ENCODE data around the gene PKNOX1.

DNA sequence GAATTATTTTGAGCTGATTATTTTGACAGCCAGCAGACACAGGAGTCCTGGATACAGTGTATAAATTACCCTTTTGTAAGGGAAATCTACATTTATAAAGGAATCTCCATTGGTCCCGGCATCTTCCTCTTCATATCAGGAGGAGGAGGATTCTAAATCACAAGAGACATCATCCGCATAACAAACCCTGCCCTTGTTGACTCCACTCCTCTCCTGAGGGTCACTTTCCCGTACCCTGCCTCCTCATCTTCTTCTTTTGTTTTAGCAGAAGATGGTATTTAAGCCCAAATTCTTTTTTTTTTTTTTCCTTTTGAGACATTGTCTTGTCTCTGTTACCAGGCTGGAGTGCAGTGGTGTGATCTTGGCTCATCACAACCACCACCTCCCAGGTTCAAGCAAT lies 14.6 kb upstream of the PKNOX1 start:
- TF ChIP-seq, protein P1, sequence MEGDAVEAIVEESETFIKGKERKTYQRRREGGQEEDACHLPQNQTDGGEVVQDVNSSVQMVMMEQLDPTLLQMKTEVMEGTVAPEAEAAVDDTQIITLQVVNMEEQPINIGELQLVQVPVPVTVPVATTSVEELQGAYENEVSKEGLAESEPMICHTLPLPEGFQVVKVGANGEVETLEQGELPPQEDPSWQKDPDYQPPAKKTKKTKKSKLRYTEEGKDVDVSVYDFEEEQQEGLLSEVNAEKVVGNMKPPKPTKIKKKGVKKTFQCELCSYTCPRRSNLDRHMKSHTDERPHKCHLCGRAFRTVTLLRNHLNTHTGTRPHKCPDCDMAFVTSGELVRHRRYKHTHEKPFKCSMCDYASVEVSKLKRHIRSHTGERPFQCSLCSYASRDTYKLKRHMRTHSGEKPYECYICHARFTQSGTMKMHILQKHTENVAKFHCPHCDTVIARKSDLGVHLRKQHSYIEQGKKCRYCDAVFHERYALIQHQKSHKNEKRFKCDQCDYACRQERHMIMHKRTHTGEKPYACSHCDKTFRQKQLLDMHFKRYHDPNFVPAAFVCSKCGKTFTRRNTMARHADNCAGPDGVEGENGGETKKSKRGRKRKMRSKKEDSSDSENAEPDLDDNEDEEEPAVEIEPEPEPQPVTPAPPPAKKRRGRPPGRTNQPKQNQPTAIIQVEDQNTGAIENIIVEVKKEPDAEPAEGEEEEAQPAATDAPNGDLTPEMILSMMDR (conservative IDR thresholded peaks at IDR 0.05) = no peak
- no peak for TF ChIP-seq ZFX (IDR thresholded peaks at IDR 0.05)
